ENCODE measurements around the gene CUEDC2. TPM values are rescaled to one million over a fixed set of nuclear protein-coding genes. Genes with fewer than 3 reads are reported as not detected.

CUEDC2 gene
- total RNA-seq, 1 donor from 2014 or later: 86.1 TPM

DNA sequence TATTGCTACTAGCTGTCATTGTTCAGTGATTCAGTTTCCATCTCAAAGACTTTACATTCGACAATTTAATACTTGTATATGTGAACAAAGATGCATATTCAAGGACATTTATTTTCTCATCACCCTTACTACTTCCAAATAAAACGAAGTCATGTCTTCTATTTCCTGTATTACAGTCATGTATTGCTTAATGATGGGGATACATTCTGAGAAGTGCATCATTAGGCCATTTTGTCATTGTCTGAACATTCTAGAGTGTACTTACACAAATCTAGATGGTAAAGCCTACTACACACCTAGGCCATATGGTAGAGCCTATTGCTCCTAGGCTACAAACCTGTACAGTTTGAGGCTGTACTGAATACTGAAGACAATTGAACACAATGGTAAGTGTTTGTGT, 12.5 kb upstream of the CUEDC2 start:
- TF ChIP-seq, protein P1, sequence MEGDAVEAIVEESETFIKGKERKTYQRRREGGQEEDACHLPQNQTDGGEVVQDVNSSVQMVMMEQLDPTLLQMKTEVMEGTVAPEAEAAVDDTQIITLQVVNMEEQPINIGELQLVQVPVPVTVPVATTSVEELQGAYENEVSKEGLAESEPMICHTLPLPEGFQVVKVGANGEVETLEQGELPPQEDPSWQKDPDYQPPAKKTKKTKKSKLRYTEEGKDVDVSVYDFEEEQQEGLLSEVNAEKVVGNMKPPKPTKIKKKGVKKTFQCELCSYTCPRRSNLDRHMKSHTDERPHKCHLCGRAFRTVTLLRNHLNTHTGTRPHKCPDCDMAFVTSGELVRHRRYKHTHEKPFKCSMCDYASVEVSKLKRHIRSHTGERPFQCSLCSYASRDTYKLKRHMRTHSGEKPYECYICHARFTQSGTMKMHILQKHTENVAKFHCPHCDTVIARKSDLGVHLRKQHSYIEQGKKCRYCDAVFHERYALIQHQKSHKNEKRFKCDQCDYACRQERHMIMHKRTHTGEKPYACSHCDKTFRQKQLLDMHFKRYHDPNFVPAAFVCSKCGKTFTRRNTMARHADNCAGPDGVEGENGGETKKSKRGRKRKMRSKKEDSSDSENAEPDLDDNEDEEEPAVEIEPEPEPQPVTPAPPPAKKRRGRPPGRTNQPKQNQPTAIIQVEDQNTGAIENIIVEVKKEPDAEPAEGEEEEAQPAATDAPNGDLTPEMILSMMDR (conservative IDR thresholded peaks at IDR 0.05): no peak
- H3K27ac Mint-ChIP-seq: no peak overlapping the region

DNA sequence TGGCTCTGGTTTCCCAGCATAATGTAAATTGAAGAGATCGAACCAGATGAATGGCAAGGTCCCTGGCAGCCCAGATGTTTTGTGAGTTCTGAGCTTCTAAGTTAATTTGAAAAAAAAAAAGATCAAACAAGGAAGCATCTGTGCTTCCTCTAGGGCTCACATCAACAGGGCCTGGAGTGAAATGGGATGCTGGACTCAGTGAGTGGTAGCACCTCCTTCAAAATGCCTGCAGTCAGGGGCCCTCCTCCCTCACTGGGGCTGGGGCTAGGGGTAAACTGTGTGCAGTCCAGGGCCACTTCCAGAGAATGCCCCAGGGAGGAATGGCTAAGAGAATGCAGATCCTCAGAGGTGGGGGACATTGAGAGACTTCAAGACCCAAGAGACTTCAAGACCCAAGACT, 6.0 kb upstream of the CUEDC2 start:
- Mint-ChIP-seq H3K4me3 (no peak overlapping the region), H3K27me3 (peaks cover 17% of the 10 kb centered on the region), H3K4me1 (ENCODE audit: unreplicated experiment) (peaks cover 23% of the 10 kb centered on the region), H3K9me3 (no peaks in the 10 kb centered on the region), H3K27ac (no peak overlapping the region), H3K36me3 (no peaks in the 10 kb centered on the region)
- DNase-seq (ENCODE audit: extremely low spot score, unreplicated experiment): no peak
- TF ChIP-seq, protein P1 (conservative IDR thresholded peaks at IDR 0.05): no peak

More for the DNA sequence above, 12.5 kb upstream of the CUEDC2 start:
- no peak for DNase-seq (ENCODE audit: extremely low spot score, unreplicated experiment)
- Mint-ChIP-seq H3K9me3 (no peaks in the 10 kb centered on the region), H3K4me1 (ENCODE audit: unreplicated experiment) (peaks cover 8% of the 10 kb centered on the region), H3K36me3 (no peaks in the 10 kb centered on the region), H3K27me3 (peaks cover 3% of the 10 kb centered on the region), H3K4me3 (no peak overlapping the region)

DNA sequence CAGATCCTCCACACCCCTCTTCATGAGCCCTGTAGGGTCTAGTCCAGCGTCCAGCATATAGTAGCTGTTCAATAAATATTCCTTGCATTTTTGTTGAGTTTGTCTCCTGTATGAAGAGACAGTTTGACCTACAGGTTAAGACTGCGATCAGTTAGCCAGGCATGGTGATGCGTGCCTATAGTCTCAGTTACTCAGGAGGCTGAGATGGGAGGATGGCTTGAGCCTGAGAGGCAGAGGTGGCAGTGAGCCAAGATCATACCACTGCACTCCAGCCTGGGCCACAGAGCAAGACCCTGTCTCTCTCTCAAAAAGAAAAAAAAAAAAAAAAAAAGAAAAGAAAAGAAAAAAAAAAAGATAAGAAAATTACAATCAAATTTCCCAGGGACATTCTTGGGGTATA, 5.1 kb upstream of the CUEDC2 start:
- Mint-ChIP-seq H3K27ac (no peak overlapping the region), H3K27me3 (peaks cover 17% of the 10 kb centered on the region), H3K4me3 (no peak overlapping the region), H3K9me3 (no peaks in the 10 kb centered on the region), H3K36me3 (no peaks in the 10 kb centered on the region), H3K4me1 (ENCODE audit: unreplicated experiment) (peaks cover 23% of the 10 kb centered on the region)
- TF ChIP-seq, protein P1 (conservative IDR thresholded peaks at IDR 0.05): no peak
- DNase-seq (ENCODE audit: extremely low spot score, unreplicated experiment): no peak

DNA sequence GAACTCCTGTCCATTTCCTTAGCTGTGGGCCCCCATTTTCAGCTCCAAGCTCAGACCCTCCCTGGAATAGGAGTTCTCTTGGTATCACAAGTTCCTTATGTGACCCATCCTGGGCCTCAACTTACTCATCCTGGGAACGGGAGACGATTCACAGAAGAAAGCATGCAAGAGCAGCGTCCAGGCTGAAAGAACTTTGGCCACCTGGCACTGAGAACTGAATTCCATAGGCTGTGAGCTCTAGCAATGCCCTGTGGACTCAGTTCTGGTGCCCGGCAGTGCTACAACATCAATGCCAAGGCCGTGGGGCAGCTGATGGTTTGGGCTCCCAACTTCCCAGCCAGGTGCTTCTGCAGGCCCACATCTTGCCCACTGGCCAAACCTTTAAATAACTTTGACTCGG, 3.9 kb upstream of the CUEDC2 start:
- DNase-seq (ENCODE audit: extremely low spot score, unreplicated experiment): no peak
- no peaks in the 10 kb centered on the region for H3K36me3 Mint-ChIP-seq
- H3K4me3 Mint-ChIP-seq: no peak overlapping the region
- H3K27ac Mint-ChIP-seq: no peak overlapping the region
- peaks cover 28% of the 10 kb centered on the region for H3K4me1 Mint-ChIP-seq (ENCODE audit: unreplicated experiment)
- H3K9me3 Mint-ChIP-seq: no peaks in the 10 kb centered on the region
- TF ChIP-seq, protein P1 (conservative IDR thresholded peaks at IDR 0.05): no peak
- peaks cover 15% of the 10 kb centered on the region for H3K27me3 Mint-ChIP-seq

DNA sequence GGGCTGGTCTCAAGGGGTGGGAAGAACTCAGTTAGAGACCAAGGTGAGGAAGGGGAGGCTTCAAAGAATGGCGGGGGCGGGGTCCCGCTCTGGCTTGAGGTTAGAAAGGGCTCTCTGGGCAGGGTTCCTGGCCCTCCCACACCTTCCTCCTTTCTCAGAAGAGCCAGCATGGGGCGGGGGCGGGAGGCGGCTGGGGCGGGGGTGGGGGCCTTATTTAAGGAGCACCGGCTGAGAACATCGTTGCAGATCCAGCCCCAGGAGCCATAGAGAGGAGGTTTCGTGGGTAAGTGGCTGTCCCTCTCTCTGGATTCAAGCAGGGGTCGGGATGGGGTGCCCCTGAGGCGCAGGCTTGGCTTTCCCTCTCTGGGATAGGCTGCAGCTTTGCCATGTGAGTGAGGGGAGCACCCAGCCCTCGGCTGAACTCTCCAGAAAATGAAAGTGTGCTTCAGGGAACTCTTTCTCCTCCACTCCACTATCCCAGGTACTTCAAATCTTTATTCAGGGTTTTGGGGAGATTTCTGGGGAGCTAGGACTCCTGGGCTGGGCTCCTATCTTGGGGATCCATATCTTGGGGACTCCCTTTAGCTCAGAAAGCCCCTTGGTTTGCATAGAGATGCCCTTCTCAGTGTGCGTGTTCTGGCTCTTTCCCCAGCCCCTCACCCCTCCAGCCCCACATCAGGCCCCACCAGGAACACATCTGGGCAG, 3.3 kb upstream of the CUEDC2 start:
- Mint-ChIP-seq H3K4me1 (ENCODE audit: unreplicated experiment) (peaks cover 28% of the 10 kb centered on the region), H3K27ac (no peak overlapping the region), H3K9me3 (no peaks in the 10 kb centered on the region), H3K27me3 (peaks cover 15% of the 10 kb centered on the region), H3K36me3 (no peaks in the 10 kb centered on the region), H3K4me3 (peak overlapping the region; percentile 37)
- TF ChIP-seq, protein P1 (conservative IDR thresholded peaks at IDR 0.05): no peak
- no peak for DNase-seq (ENCODE audit: extremely low spot score, unreplicated experiment)

Data from type B pancreatic cell (in vitro differentiated cells).